Cardiac muscle cell (in vitro differentiated cells and primary cell): ENCODE measurements around the gene MECP2. TPM values are rescaled to one million over a fixed set of nuclear protein-coding genes. Genes with fewer than 3 reads are reported as not detected.

Experiments used
- DNase-seq, 2 donors: peaks; one replicate each; pipeline versions ENCODE4 v3.0.0 to v3.0.0-alpha.2; 2010 to 2017; ENCODE audit warnings: low read depth in 1 of 2, low spot score in 1 of 2
- H3K27ac ChIP-seq: fragments of 200-600 bp; sonication (generic); 2 replicates; pipeline ENCODE4 v1.5.1; 2016
- H3K27me3 ChIP-seq: fragments of 200-600 bp; sonication (generic); 2 replicates; pipeline ENCODE4 v1.6.0; 2016; ENCODE audit warnings: control low read depth
- H3K36me3 ChIP-seq: fragments of 200-600 bp; sonication (generic); 2 replicates; pipeline ENCODE4 v1.5.1; 2016; ENCODE audit warnings: control low read depth
- H3K4me1 ChIP-seq: fragments of 200-600 bp; sonication (generic); 2 replicates; pipeline ENCODE4 v1.8.1; 2017; ENCODE audit warnings: low read depth, mild to moderate bottlenecking, mixed run types
- H3K4me3 ChIP-seq: fragments of 200-600 bp; sonication (generic); 2 replicates; pipeline ENCODE4 v1.5.1; 2016; ENCODE audit warnings: mild to moderate bottlenecking
- H3K9me3 ChIP-seq: fragments of 200-600 bp; sonication (generic); 2 replicates; pipeline ENCODE4 v1.5.1; 2017; ENCODE audit warnings: low read depth, mild to moderate bottlenecking, control low read depth
- polyA plus RNA-seq: library from polyadenylated mRNA; unstranded; fragments of >200 nt; fragmentation: Nextera tagmentation; extraction: Ambion mirVana; gene quantifications from 2 replicates; pipeline ENCODE4 v1.2.1, GENCODE V29; 2016
- total RNA-seq: library from RNA; depleted of rRNA; stranded (reverse); fragments of >200 nt; gene quantifications from 2 replicates; pipeline ENCODE4 v1.2.3, GENCODE V29; 2016
- TF ChIP-seq, protein P1 (sequence below): IDR thresholded peaks from 2 replicates; pipeline ENCODE4 v1.5.1; 2012; ENCODE audit warnings: low read depth, mild to moderate bottlenecking, low read length

The MECP2 gene
- total and polyA plus RNA-seq, 2 experiments from 2014 or later: 17.9 to 64.5 TPM

DNA sequence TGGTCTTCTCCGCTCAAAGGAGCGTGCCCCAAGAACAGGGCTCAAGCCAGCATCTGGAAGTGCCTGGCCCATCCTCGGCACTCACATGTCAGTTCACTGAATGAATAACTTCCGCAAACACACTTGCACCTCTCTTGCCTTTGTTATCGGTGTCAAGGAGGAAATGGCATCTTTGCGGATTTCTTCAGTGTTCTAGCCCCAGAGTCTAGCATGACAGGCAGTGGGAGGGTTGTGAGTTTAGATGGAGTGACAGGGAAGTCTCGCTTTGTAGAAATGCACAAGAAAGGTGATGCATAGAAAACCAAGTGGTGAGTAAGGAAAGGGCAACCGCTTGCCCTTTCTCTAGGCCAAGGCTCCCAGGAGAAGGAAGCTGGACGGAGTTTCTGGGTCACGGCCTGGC, 17.6 kb upstream of the MECP2 start:
- Histone ChIP-seq H3K4me1 (no peaks in the 10 kb centered on the region), H3K36me3 (no peaks in the 10 kb centered on the region), H3K4me3 (no peak overlapping the region), H3K27me3 (no peaks in the 10 kb centered on the region), H3K9me3 (no peaks in the 10 kb centered on the region), H3K27ac (no peak overlapping the region)
- TF ChIP-seq, protein P1, sequence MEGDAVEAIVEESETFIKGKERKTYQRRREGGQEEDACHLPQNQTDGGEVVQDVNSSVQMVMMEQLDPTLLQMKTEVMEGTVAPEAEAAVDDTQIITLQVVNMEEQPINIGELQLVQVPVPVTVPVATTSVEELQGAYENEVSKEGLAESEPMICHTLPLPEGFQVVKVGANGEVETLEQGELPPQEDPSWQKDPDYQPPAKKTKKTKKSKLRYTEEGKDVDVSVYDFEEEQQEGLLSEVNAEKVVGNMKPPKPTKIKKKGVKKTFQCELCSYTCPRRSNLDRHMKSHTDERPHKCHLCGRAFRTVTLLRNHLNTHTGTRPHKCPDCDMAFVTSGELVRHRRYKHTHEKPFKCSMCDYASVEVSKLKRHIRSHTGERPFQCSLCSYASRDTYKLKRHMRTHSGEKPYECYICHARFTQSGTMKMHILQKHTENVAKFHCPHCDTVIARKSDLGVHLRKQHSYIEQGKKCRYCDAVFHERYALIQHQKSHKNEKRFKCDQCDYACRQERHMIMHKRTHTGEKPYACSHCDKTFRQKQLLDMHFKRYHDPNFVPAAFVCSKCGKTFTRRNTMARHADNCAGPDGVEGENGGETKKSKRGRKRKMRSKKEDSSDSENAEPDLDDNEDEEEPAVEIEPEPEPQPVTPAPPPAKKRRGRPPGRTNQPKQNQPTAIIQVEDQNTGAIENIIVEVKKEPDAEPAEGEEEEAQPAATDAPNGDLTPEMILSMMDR: no peak
- DNase-seq: no peak

DNA sequence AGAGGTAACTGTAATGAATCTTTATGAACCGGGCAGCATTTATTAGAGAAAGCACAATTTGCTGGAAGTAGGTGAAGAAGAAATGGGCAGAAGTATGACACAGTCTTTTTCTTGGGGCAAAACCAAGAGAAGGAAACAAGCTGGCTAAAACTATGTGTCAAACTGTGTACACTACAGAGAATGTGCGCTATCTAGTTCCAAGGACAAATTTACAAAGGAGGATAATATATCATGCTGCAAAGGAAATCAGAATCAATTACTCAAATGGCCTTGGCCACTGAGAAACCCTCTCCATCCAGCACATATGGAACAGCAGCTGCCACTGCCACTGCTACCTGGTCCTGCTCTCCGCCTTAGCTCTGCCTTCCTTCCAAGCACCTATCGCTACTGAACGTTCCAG, 17.1 kb upstream of the MECP2 start:
- Histone ChIP-seq H3K9me3 (no peaks in the 10 kb centered on the region), H3K27ac (no peak overlapping the region)
- TF ChIP-seq, protein P1: no peak

DNA sequence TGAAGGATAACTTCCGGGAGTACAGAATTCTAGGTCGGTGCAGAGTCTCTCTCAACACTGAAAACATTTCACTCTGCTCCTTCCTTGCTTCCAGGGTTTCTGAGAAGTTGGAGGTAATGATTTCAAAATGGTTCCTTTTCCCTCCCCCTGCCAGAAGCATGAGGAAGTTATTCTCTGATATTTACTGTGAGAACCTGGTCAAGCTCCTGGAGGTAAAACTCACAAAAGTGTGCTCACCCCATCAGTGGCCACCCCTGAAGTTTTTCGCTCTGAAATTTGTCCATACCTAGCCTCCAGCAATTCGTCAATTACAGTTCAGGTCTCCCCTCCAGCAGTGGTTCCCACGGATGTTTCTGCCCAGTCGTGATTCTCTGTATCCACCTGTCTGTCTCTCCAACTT, 16.2 kb upstream of the MECP2 start:
- Histone ChIP-seq H3K9me3 (no peaks in the 10 kb centered on the region), H3K4me3 (no peak overlapping the region), H3K36me3 (no peaks in the 10 kb centered on the region), H3K4me1 (no peaks in the 10 kb centered on the region), H3K27me3 (no peaks in the 10 kb centered on the region), H3K27ac (no peak overlapping the region)
- DNase-seq: no peak
- TF ChIP-seq, protein P1: no peak

More for the DNA sequence above, 17.1 kb upstream of the MECP2 start:
- Histone ChIP-seq H3K4me3 (no peak overlapping the region), H3K36me3 (no peaks in the 10 kb centered on the region), H3K27me3 (no peaks in the 10 kb centered on the region), H3K4me1 (no peaks in the 10 kb centered on the region)
- DNase-seq: no peak

DNA sequence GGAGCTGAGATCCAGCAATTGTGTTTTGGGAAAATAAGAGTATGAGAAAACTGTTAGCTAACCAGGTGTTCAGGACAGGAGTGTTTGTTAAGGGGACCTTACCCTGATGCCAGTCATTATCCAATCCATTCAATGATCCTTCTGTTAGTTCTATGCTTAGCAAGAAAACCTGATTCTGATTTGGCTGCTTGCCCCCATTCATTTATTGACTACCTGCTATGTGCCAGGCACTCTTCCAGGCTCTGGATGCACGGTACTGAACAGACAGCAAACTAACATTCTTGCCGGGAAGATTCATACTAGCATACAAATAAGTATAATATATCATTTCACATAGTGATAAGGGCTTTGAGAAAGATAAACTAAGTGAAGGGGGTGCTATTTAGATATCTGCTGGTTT, 1.0 kb upstream of the MECP2 start:
- no peak overlapping the region for H3K4me3 ChIP-seq
- H3K4me1 ChIP-seq: peaks cover 7% of the 10 kb centered on the region
- no peaks in the 10 kb centered on the region for H3K27me3 ChIP-seq
- no peak for DNase-seq
- H3K9me3 ChIP-seq: no peaks in the 10 kb centered on the region
- no peak overlapping the region for H3K27ac ChIP-seq
- H3K36me3 ChIP-seq: no peaks in the 10 kb centered on the region
- TF ChIP-seq, protein P1: no peak

DNA sequence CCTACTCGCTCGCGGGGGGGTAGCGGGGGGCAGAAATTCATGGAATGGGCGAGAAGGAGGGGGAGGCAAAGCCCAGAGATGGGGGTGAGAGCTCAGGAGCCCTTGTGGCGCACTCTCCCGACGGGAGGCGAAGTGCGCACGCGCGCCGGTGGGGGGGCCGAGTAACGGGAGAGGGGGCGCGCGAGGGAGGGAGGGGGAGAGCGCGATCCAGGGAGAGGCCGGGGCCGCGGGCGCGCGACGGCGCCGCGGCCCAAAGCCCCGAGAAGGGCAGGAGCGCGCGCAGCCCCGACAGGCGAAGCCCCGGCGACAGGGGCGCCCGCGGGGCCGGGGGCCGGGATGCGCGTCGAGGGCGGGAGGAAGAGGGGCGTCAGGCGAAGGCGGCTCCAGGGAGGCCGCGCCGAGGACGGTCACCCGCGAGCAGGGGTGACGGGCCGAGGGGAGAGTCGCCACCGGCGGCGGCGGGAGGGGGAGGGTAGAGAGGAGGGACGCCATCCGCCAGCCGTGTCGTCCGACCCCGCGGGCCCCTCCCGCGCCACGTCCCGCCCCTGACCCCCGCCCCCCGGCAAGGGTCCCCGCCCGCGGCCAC, 421 bp downstream of the MECP2 start:
- no peaks in the 10 kb centered on the region for H3K36me3 ChIP-seq
- H3K27me3 ChIP-seq: no peaks in the 10 kb centered on the region
- TF ChIP-seq, protein P1: no peak
- peak; percentile 72 to 85 for DNase-seq
- no peaks in the 10 kb centered on the region for H3K9me3 ChIP-seq
- peak overlapping the region; percentile 96 for H3K27ac ChIP-seq
- peaks cover 15% of the 10 kb centered on the region for H3K4me1 ChIP-seq
- peak overlapping the region; percentile 64 for H3K4me3 ChIP-seq
